Right lobe of liver (tissue), 4 donors: ENCODE data around the gene BEND4.

Source experiments
- POLR2A ChIP-seq: fragments of 450-650 bp; IDR thresholded peaks from one replicate; pipeline ENCODE4 v1.6.1; 2017; ENCODE audit warnings: antibody characterized with exemption, mild to moderate bottlenecking
- TF ChIP-seq, protein P1 (sequence below), 4 donors: fragments of 200-600 bp in 3 of 4; fragments of 450-650 bp in 1 of 4; IDR thresholded peaks; one replicate each; pipeline versions ENCODE4 v1.5.1 to v1.8.0; 2016 to 2022; ENCODE audit warnings: antibody characterized with exemption in 4 of 4, mild to moderate bottlenecking in 2 of 4
- donor health status: DM: no; HTN: no; CAD: no.
- donor health status: DM: no; HTN: no; CAD: no.
- donor health status: DM: no; HTN: yes; CAD: no.

- TF ChIP-seq, protein P1, sequence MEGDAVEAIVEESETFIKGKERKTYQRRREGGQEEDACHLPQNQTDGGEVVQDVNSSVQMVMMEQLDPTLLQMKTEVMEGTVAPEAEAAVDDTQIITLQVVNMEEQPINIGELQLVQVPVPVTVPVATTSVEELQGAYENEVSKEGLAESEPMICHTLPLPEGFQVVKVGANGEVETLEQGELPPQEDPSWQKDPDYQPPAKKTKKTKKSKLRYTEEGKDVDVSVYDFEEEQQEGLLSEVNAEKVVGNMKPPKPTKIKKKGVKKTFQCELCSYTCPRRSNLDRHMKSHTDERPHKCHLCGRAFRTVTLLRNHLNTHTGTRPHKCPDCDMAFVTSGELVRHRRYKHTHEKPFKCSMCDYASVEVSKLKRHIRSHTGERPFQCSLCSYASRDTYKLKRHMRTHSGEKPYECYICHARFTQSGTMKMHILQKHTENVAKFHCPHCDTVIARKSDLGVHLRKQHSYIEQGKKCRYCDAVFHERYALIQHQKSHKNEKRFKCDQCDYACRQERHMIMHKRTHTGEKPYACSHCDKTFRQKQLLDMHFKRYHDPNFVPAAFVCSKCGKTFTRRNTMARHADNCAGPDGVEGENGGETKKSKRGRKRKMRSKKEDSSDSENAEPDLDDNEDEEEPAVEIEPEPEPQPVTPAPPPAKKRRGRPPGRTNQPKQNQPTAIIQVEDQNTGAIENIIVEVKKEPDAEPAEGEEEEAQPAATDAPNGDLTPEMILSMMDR (IDR thresholded peaks at IDR 0.05): no peak
- TF ChIP-seq POLR2A: no peak
These were observed 74.2 kb downstream of the BEND4 start for GRCh38 chr4:42078184-42078801.
